NT2/D1 (cell line): Measurements from ENCODE around the gene DDB1.

Experiments used
- SUZ12 ChIP-seq: IDR thresholded peaks from 2 replicates; pipeline ENCODE4 v1.6.1; 2011; ENCODE audit not compliant: insufficient read length, insufficient read depth; ENCODE audit errors: extremely low read depth
- YY1 ChIP-seq: IDR thresholded peaks from 2 replicates; pipeline ENCODE4 v1.6.1; 2011; ENCODE audit not compliant: insufficient read length, insufficient read depth
- ZNF274 ChIP-seq: IDR thresholded peaks from 2 replicates; pipeline ENCODE4 v1.6.1; 2011; ENCODE audit warnings: mild to moderate bottlenecking, low read depth, low read length

GRCh38 chr11:61292356-61292755, 40.5 kb downstream of the DDB1 start:
- no peak for TF ChIP-seq ZNF274
- no peak for TF ChIP-seq SUZ12
- TF ChIP-seq YY1 = no peak
